IPS DF 19.7 (cell line): Measurements from ENCODE around the gene SIPA1L3.
"Not testable (repeated sequence)": the region's sequence is repeated elsewhere in the genome, so short reads cannot be mapped to it uniquely, and the experiment has no call there.

Source experiments
- DNase-seq: peaks from one replicate; pipeline ENCODE4 v3.0.0-alpha.2; 2013; ENCODE audit warnings: low read depth, low spot score

SIPA1L3 gene

DNA sequence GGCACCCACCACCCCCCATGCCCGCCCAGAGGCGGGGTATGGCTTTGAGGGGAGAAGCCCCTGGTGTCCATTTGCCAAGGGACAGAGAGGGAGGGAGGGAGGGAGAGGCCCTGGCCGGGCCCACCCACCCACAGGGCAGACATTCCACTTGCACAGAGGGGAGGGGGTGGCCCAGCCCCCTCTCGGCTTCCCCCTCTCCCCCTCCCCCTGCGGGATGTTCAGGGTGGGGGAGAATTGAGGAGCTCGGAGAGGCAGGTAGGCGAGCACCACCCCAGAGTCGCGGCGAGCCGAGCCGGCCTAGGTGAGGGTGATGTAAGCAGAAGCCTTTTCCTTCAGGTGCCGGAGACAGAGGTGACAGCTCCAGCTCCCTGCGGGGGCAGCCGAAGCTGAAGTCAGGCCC is 304.8 kb downstream of the SIPA1L3 start:
- DNase-seq = no peak

DNA sequence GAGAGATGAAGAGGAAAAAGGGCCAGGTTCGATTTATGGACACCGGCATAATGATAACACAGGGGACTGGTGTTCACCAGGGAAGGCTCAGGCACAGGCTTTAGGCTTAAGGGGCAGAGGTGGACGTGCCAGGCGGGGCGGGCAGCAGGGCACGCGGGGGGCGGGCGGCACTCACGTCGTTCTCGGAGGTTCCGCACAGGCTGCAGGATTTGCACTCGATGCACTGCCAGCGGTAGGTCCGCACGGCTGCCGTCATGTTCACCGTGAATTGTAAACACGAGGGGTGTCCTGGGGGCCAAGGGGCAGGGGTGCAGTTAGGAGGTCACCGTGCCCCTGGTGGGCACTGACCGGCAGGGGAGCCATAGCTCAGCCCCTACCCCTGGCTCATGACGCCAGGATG is 306.5 kb downstream of the SIPA1L3 start:
- DNase-seq = no peak

DNA sequence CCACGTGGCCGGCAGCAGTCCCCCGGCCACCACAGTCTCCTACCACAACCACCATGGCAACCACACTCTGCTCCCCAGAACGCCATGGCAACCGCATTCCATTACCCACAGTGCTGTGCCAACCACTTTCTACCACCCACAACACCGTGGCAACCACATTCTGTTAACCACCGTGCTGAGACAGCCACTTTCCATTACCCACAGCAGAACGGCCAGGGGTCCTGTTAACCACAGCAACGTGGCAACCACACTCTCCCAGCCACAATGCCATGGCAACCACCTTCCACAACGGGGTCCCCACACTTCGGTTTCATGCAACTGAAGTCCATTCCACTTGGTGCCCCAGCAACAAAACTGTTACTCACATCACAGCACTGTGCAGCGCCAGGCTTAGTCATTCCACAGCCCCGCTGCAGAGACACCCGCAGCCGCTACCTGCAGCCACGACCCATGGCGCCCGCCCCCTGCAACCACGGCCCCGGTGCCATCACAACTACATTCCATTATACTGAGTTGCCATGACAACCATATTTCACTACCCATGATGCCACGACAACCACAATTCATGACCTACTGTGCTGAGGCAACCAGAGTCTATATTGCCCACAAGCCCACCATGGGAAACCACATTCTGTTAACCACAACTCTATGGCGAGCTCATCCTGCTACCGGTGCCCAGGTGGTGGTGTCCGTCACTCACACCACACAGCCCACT is 307.1 kb downstream of the SIPA1L3 start:
- no peak for DNase-seq

DNA sequence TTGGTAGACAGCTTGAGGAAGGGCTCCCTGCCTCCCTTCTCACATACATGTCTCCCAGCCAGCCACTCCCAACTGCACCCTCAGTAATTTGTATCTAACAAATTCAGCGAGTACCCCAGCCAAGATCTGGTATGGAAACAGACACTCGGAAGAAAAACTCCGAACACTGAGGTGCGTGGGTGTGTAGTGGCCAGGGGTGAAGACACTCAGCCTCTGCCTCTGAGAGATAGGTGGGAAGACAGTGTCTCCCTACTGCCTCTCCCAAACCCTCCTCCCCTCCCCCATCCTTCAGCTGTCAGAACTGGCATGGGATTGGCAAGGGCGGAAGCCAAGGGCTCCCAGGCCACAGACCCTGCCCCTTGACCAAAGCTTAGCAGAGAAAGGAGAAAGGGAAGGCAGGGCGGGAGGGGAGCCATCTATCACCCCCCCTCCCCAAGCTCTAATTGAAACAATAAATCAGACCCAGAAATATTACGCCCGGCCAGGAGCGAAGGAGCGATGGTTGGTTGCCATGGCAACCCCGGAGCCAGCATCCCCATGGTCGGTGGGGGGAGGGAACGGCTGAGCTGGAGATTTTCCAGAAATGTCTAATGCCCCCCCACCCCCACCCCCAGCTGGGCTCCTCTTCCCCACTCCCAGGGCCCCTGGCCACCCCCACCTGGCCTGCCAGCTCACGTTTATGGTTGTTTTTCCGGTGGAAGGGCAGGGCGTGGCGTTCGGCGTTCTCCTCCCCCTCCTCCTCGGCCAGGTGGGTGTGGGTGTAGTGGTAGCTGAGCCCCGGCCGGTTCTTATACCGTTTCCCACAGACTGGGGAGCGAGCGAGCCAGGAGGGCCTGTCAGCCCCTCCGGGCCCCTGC is 310.0 kb downstream of the SIPA1L3 start:
- DNase-seq = no peak

DNA sequence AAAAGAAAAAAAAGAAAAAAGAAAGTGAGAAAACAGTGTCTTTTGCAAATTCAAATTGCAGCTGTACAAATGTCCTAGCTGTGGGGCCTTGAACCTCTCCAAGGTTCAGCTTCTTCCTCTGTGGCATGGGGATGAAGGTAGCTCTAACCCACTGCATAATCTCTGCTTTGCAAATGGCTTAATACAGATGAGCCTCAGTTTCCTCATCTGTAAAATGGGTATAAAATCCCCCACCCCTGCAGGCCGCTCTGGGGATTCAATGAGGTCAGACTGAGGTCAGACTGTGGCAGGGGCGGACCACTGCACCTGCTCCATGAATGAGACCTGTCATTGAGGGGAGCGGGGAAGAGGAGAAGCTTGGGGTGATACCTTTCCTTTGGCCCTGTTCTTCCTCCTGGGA is 311.2 kb downstream of the SIPA1L3 start:
- DNase-seq = no peak

DNA sequence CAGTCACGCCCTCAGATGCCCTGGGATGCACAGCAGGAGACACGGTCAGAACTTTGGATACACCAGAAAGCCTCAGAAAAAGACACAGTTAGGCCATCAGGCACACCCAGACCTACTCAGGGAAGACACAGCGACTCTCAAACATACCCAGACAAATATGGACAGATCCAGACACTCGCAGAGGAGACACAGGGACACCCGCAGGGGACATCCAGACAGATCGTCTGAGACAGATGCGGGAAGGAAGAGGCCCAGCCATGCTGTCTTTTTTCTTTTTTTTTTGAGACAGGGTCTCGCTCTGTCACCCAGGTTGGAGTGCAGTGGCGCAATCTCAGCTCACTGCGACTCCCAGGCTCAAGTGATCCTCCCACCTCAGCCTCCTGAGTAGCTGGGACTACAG is 312.2 kb downstream of the SIPA1L3 start:
- DNase-seq = no peak

DNA sequence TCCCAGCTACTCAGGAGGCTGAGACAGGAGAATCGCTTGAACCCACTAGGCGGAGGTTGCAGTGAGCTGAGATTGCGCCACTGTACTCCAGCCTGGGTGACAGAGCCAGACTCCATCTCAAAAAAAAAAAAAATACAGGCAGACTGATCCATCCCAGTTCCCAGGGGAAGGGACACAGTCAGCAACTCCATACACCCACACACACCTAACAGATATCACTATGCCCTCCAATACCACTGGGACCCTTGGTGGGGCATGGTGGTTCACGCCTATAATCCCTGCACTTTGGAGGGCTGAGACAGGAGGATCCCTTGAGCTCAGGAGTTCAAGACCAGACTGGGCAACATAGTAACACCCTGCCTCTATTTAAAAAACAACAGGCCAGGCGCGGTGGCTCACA is 314.4 kb downstream of the SIPA1L3 start:
- DNase-seq = no peak

DNA sequence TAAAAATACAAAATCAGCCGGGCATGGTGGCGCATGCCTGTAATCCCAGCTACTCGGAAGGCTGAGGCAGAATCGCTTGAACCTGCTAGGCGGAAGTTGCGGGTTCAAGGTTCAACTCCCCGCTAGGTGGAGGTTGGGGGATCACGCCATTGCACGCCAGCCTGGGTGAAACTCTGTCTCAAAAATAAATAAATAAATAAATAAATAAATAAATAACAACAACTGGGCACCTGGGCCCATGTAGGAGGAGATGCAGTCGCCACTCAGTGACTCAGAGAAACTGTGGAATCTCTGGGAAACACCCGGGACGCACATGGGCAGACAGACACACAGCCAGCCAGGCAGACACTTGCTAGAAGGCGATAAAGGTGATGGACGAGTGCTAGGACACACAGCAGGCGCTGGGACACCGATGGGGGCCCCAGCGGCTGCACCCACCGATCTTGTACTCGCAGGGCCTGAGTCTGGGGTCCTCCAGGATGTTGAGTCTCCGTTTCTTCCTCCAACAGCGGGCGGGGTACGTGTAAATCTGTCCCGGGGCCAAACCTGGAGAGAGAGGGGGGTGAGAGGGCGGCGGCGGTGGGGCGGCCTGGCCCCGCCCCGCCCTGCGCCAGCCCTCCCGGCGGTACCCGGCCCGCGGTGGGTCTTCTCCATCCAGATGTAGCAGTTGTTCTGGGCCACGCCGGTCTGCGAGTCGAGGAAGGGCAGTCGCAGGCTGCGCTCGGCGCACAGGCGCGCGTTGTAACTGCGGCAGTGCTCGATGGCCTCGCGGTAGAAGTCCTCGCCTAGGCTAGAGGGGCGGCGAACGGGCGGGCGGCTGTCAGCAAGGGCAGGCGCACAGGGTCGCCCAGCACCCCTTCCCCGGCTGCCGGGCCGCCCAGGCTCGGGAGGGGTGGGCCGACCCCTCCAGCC is 315.2 kb downstream of the SIPA1L3 start:
- DNase-seq = no peak

DNA sequence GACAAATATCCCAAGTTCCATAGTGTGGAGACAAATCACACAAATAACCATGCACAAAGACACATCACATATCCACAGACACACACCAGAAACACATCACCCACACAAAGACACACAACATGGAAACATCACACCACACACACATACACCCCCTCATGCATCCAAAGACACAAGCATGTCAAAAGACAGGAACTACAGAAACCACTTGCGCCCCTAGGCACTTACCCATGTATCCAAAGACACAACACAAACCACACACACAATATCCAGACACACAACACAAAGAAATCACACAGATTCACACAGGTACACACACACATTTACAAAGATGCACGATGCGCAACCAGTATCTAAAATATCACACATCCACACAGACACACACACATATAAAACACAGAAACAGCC is 316.1 kb downstream of the SIPA1L3 start:
- no peak for DNase-seq

DNA sequence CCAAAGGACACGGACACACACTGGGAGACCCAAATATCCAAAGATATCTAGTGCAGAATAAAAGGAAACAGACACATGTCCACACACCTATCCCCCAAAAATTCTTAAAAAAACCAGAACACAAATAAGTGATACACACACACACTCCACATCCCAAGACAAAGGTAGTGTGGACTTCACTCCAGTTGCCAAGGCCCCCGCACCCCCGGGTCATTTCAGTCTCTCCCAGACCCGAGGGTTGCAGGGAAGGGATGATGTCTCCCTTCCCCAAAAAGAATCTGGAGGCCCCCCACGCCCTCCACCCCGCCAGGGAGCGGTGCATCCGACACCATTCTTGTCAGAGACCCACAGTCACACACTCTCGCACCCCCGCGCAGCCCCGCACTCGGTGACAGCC is 316.6 kb downstream of the SIPA1L3 start:
- DNase-seq = no peak

DNA sequence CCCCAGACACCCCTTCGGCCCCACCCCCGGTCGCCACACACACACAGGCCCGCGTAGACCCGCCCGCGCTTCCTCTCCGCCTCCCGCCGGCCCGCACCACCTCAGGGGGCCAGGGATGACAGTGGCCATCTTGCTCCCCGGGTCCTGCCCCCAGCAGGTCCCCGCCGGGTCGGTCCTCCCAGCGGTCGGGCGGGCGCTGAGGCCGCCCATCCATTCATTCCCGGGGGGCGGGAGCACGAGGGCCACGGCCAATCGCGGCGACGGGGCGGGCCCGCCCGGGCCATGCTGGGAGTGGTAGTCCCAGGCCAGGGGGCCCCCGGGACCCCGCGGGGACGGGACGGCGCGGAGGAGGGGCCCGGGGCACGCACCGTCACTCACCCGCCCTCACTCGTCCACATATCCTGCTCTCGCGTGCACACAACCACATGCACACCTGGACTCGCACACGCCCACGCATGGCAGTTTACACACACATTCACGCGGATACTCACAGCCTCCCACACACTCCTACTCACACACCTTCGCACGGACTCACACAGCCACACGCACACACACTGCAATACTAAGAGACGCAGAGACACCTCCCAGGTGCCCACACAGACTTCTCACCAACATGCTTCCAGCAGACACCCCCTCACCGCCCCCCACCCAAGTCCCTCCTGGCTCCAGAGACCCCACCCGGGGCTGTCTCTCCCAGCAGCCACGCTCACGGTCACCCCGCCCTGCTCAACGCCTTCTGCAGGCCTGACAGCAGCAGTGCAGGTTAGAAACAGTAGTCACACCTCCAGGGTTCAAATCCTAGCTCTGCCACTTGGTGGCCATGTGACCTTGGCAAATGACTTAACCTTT is 317.2 kb downstream of the SIPA1L3 start, which contains the start of gene DPF1:
TSS of gene DPF1 (minus strand) at position 209 of the 849 bp plus-strand sequence. CDS start at position 129, 80 bp downstream.
- no peak for DNase-seq

DNA sequence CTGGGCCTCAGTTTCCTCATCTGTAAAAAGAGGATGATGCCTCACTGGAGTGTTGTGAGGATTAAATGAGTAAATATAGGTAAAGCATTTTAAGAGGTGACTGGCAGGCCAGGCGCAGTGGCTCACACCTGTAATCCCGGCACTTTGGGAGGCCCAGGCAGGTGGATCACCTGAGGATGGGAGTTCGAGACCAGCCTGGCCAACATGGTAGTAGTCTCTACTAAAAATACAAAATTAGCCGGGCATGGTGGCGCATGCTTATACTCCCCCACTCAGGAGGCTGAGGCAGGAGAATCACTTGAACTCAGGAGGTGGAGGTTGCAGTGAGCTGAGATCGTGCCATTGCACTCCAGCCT is 317.8 kb downstream of the SIPA1L3 start:
- not testable (repeated sequence) for DNase-seq

DNA sequence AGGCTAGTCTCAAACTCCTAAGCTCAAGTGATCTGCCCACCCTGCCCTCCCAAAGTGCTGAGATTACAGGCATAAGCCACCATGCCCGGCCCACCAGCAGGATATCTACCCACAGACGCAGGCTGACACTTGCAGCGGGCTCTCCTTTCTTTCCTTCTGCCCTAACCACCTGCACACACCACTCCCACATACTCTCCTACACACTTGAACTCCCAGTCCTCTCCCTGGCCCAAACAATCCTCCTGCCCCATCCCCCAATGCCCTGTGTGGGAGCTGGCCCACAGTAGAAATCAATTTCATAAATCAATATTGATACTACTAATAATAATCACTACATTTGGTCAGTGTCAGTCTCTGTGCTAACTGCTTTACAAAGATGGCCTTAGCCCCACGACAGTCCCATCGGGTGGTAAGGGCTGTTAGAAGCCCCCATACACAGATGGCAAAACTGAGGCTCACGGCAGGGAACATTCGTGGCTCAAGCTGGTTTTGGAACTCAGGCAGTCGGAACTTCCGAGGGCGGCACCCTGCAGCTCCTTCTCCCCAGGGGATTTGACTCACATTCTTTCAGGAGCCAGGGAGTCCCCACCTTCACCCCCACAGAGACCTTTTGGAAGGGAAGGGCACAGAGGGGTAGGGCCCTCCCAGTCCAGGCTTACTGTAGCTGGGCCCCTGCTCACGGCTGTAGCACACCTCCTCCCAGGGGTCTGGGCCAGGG is 320.4 kb downstream of the SIPA1L3 start:
- no peak for DNase-seq

DNA sequence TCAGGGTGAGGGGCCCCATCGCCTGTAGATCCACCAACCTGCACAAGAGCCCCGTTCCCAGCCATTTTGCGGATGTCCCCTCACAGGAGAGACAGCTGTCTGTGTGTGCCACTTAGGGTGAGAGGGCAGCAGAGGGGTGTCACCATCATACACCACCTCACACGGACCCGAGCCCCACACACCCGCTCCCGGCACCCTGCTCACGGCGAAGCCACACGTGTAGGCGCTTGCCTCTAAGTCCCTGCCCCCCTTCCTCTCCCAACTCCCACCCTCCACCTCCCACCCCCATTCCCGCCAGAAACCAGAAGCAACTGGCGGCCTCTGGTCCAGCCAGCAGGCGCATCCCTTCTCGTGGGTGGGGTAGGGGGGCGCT is 321.0 kb downstream of the SIPA1L3 start:
- DNase-seq = no peak

DNA sequence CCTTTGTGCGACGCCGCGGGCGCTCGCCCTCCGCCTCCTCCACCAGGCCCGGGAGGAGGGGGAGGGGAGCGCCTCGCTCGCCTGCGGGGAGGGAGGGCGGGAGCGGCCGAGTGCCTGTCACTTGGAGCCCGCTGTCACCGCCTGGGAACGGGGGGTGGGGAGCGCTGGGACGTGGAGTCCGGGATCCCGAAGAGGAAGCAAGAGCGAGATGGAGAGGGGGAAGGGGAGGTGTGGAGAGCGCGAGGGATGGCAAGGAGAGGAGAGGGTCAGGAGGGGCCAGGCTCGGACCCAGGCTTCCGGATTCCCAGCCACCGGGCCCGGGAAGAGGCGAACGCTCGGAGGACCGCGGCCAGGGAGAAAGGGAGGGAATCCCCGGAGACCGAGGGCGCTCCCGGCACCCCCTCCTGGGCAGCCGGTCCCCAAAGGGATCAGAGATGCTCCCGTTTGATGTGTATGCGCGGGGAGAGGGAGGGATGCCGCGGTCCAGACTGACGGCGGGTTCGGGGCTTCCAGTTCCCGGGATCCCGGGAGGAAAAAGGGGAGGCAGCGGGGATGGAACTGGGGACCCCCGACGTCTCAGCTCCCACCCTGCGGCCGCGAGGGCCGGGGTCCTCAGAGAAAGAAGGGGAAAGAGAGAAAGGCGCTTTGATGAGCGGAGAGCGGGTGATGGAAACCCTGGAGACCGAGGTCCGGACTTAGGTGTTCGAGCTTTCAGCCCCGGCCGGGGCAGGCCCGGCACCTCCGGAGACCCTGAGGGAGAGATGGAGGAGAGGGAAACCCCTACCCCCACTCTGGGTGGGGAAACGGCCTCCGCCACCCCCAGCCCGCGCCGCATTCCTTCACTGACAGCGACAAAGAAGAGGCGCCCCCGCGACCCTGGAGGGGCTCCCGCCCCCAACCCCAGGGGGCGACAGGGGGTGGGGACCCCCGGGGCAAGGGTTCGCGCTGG is 321.8 kb downstream of the SIPA1L3 start:
- no peak for DNase-seq

DNA sequence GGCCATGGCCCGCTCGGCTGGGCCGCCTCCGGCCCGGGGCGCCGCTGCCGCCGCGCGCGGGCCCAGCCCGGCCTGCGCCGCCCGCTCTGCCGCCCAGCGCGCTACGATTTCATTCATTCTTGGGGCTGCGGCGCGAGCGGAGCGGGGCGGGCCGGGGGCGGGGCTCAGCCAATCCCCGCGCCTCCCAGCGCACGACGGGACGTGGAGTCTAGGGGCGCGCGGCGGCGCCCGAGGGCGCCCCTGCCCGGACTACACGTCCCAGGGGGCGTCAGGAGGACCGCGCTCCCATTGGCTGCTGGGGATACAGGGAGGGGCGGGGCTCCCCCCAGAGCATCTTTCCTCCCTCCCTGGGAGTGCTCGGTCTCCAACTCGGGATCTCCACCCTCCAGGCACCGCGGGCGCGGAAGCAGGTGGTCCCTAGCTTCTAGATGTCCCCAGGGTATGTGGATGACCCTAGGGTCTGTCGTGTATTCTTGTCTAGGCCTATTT is 322.6 kb downstream of the SIPA1L3 start:
- DNase-seq = no peak

DNA sequence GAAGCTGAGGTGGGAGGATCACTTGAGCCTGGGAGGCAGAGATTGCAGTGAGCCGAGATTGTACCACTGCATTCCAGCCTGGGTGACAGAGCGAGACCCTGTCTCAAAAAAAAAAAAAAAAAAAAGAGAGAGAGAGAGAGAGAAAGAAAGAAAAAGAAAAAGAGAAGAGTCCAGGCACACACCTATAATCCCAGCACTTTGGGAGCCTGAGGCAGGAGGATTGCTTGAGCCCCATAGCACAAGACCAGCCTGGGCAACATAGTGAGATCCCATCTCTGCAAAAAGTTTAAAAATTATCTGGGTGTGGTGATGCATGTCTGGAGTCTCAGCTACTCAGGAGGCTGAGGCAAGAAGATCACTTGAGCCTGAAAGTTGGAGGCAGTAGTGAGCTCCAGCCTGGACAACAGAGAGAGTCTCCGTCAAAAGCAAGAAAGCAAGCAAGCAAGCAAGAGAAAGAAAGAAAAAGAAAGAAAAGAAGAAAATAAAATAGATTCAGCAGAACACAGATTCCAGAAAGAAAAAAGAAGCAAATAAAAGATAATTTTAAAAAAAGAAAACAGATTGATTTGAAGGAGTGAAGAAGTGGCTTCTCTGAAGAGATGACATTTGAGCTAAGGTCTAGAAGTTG is 323.6 kb downstream of the SIPA1L3 start:
- DNase-seq = not testable (repeated sequence)

DNA sequence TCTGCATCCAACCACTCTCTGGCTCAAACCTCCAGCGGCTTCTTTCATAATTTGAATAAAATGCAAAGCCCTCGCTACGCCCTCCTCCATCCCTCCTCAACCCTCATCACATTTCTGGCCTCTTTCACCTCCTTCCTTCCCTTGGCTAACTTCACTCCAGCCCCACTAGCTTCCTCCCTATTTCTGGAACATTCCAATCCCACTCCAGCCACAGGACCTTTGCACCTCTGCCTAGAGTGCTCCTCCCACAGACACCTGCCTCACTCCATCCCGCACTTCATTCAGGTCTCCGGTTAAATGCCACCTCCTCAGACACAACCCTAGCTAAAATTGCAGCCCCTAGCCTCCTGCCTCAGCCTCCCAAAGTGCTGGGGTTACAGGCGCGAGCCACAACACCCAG is 324.9 kb downstream of the SIPA1L3 start:
- no peak for DNase-seq
